Type B pancreatic cell (in vitro differentiated cells): ENCODE measurements around the gene PTOV1. TPM values are rescaled to one million over a fixed set of nuclear protein-coding genes. Genes with fewer than 3 reads are reported as not detected.
"Not testable (repeated sequence)": the region's sequence is repeated elsewhere in the genome, so short reads cannot be mapped to it uniquely, and the experiment has no call there.

ENCODE experiments used
- DNase-seq: peaks from one replicate; pipeline ENCODE4 v3.0.0; 2021; ENCODE audit warnings: mixed read lengths; ENCODE audit not compliant: unreplicated experiment; ENCODE audit errors: extremely low spot score
- H3K27ac Mint-ChIP-seq: 2 replicates; pipeline ENCODE4 v1.8.0; 2021; ENCODE audit warnings: mild to moderate bottlenecking, mixed read lengths
- H3K27me3 Mint-ChIP-seq: 2 replicates; pipeline ENCODE4 v1.8.0; 2021; ENCODE audit warnings: mixed read lengths
- H3K36me3 Mint-ChIP-seq: 2 replicates; pipeline ENCODE4 v1.8.0; 2021; ENCODE audit warnings: mixed read lengths
- H3K4me1 Mint-ChIP-seq: one replicate; pipeline ENCODE4 v1.8.0; 2021; ENCODE audit warnings: mixed read lengths; ENCODE audit not compliant: unreplicated experiment
- H3K4me3 Mint-ChIP-seq: 2 replicates; pipeline ENCODE4 v1.8.0; 2021; ENCODE audit warnings: mild to moderate bottlenecking, mixed read lengths
- H3K9me3 Mint-ChIP-seq: 2 replicates; pipeline ENCODE4 v1.8.0; 2021; ENCODE audit warnings: mixed read lengths
- total RNA-seq: library from RNA; stranded (reverse); gene quantifications from 2 replicates; pipeline ENCODE4 v1.2.1, GENCODE V29; 2021; ENCODE audit warnings: low replicate concordance
- TF ChIP-seq, protein P1 (sequence below): fragments of 200-600 bp; sonication (generic); conservative IDR thresholded peaks from 2 replicates; pipeline ENCODE4 v1.5.0; 2021; ENCODE audit warnings: antibody characterized with exemption, mild to moderate bottlenecking

The PTOV1 gene
- total RNA-seq, 1 donor from 2014 or later: 388 TPM

DNA sequence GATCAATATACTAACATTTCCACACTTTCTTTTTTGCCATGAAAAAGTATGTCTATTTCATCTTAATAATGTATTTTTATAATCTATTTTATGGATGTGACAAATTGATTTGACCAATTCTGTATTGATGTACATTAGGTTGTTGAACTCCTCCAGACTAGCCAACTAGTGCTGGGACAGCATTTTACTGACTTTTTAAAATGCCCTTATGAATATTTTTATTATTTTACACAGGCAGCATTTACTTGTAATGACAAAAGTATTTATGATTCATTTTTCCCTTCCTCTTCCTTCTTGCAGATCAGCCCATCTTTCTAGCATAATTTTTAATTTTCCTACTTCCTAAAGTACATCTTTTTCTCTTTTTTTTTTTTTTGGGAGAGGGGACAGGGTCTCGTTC lies 36.9 kb upstream of the PTOV1 start:
- peaks cover 22% of the 10 kb centered on the region for H3K4me1 Mint-ChIP-seq
- peaks cover 4% of the 10 kb centered on the region for H3K36me3 Mint-ChIP-seq
- H3K27ac Mint-ChIP-seq: peak overlapping the region; percentile 99
- no peaks in the 10 kb centered on the region for H3K27me3 Mint-ChIP-seq
- no peaks in the 10 kb centered on the region for H3K9me3 Mint-ChIP-seq
- peak overlapping the region; percentile 99 for H3K4me3 Mint-ChIP-seq
- DNase-seq: no peak
- TF ChIP-seq, protein P1, sequence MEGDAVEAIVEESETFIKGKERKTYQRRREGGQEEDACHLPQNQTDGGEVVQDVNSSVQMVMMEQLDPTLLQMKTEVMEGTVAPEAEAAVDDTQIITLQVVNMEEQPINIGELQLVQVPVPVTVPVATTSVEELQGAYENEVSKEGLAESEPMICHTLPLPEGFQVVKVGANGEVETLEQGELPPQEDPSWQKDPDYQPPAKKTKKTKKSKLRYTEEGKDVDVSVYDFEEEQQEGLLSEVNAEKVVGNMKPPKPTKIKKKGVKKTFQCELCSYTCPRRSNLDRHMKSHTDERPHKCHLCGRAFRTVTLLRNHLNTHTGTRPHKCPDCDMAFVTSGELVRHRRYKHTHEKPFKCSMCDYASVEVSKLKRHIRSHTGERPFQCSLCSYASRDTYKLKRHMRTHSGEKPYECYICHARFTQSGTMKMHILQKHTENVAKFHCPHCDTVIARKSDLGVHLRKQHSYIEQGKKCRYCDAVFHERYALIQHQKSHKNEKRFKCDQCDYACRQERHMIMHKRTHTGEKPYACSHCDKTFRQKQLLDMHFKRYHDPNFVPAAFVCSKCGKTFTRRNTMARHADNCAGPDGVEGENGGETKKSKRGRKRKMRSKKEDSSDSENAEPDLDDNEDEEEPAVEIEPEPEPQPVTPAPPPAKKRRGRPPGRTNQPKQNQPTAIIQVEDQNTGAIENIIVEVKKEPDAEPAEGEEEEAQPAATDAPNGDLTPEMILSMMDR: no peak

DNA sequence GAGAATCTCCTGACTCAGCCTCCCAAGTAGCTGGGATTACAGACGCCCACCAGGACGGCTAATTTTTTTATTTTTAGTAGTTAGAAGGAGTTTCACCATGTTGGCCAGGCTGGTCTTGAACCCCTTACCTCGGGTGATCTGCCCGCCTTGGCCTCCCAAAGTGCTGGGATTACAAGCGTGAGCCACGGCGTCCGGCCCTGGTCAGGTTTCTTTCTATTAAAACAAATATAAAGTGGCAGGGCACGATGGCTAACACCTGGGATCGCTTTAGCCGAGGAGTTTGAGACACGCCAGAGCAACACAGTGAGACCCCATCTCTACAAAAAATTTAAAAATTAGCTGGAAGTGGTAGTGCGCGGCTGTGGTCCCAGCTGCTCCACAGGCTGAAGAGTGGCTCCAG lies 34.4 kb upstream of the PTOV1 start:
- Mint-ChIP-seq H3K27ac (no peak overlapping the region), H3K36me3 (peaks cover 7% of the 10 kb centered on the region), H3K27me3 (no peaks in the 10 kb centered on the region), H3K4me3 (no peak overlapping the region), H3K4me1 (peaks cover 22% of the 10 kb centered on the region), H3K9me3 (no peaks in the 10 kb centered on the region)
- DNase-seq: no peak
- TF ChIP-seq, protein P1: no peak

DNA sequence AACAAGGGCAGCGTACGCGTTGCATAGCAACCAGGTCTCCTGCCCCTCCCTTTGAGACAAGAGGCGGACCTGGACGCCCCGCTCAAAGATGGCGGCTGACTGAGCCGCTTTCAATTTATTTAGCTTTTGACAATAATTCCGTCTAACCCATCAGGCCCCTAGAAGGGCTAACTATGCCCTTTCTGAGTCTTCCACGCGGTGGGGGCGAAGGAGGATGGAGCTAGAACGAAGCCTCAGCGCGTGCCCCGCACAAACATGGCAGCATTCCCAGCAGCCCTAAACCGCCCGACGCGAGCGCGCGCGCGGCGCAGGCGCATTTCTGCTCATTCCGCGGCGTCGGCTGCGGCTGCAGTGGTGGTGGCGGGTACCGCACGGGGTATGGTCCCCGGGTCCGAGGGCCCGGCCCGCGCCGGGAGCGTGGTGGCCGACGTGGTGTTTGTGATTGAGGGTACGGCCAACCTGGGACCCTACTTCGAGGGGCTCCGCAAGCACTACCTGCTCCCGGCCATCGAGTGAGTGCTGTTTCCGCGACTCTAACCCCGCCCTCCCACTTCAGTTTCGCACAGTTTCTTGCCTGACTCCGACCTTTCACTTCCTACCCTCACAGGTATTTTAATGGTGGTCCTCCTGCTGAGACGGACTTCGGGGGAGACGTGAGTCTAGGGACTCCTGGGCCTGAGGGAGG lies 32.9 kb upstream of the PTOV1 start, which contains the start of gene MED25:
Gene MED25 (plus strand): TSS at position 326 of the 685 bp plus-strand sequence. CDS start 53 bp downstream, at position 379.
- DNase-seq: peak; percentile 94
- H3K4me1 Mint-ChIP-seq: peaks cover 19% of the 10 kb centered on the region
- H3K27me3 Mint-ChIP-seq: no peaks in the 10 kb centered on the region
- H3K9me3 Mint-ChIP-seq: no peaks in the 10 kb centered on the region
- TF ChIP-seq, protein P1: peak; percentile 69
- peak within 1 kb of the TSS; percentile 99 for H3K4me3 Mint-ChIP-seq
- H3K27ac Mint-ChIP-seq: peak within 1 kb of the TSS; percentile 99
- H3K36me3 Mint-ChIP-seq: peaks cover 8% of the 10 kb centered on the region

DNA sequence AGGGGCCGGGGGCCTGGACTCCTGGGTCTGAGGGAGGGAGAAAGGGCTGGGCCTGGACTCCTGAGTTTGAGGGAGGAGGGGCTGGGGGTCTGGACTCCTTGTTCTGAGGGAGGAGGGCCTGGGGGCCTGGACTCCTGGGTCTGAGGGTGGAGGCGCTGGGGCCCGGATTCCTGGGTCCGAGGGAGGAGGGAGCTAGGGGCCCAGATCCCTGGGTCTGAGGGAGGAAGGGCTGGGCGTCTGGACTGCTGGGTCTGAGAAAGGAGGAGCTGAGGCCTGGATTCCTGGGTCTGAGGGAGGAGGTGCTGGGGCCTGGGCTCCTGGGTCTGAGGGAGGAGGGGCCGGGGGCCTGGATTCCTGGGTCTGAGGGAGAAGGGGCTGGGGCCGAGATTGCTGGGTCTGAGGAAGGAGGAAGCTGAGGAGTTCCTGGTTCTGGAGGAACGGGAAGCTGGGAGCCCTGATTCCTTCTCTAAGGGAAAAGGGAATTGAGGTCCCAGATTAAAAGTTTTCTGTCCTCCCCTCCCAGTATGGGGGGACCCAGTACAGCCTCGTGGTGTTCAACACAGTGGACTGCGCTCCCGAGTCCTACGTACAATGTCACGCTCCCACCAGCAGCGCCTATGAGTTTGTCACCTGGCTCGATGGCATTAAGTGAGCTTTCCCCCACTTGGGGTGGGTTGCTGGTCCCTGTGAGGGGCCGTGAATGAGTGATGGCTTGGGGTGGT lies 32.1 kb upstream of the PTOV1 start:
- H3K4me1 Mint-ChIP-seq: peaks cover 14% of the 10 kb centered on the region
- no peak for DNase-seq

DNA sequence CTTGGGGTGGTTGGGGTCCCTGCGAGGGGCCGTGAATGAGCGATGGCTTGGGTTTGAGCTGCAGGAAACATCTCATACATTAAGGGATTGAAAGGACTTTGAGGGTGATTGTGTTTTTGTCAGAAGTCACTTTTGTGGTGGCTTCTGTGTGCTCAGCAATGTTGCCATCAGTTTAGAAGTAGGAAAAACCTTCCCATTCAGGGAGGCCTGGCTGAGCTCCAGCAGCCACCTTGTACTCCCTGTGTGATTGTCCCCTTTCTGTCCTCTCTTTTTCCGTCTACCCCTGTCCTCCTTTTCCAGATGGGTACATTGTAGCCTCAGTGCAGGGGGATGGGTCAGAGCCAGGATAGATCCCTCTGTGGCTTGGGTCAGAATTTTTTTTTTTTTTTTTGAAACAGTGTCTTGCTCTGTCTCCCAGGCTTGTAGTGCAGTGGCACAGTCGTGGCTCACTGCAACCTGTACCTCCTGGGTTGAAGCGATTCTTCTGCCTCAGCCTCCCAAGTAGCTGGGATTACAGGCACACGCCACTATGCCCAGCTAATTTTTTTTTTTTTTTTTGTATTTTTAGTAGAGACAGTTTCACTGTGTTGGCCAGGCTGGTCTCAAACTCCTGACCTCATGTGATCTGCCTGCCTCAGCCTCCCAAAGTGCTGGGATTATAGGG lies 31.4 kb upstream of the PTOV1 start:
- Mint-ChIP-seq H3K4me3 (peak overlapping the region; percentile 99), H3K36me3 (peaks cover 13% of the 10 kb centered on the region), H3K4me1 (peaks cover 13% of the 10 kb centered on the region), H3K27ac (peak overlapping the region; percentile 99)
- not testable (repeated sequence) for H3K27me3 Mint-ChIP-seq, H3K9me3 Mint-ChIP-seq, DNase-seq

More for the DNA sequence above, 32.1 kb upstream of the PTOV1 start:
- no peaks in the 10 kb centered on the region for H3K9me3 Mint-ChIP-seq
- H3K27ac Mint-ChIP-seq: peak overlapping the region; percentile 99
- H3K4me3 Mint-ChIP-seq: peak overlapping the region; percentile 99
- peaks cover 13% of the 10 kb centered on the region for H3K36me3 Mint-ChIP-seq
- H3K27me3 Mint-ChIP-seq: no peaks in the 10 kb centered on the region
- TF ChIP-seq, protein P1: no peak
